Stimulated activated CD8-positive, alpha-beta memory T cell treated with anti-CD3 and anti-CD28 coated beads, Interleukin-12 subunit alpha, Interleukin-12 subunit beta, amount 100 ng/mL, for 24 hours (primary cell): ENCODE results near the gene CCDC175.

ENCODE experiments used
- DNase-seq: peaks from one replicate; pipeline ENCODE4 v3.0.0-alpha.2; 2020; ENCODE audit errors: extremely low read depth

CCDC175 gene

DNA sequence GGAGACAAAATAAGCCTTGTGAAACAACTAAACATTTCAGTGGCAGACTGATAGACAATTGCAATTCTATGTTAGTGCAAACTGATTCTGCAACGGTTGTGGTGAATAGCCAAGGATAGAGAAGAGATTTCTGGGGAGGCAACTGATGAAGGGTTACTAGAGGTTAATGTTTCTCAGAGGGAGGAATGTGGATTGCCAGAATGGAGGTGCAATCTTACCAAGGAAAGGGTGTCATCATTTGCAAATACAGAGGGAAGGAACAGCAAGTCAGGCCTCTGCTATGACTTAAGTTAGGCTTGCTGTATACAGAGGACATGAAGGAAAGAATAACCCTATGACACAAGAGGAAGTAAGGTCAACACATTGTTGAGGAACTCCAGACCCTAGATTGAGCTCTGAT is 35.8 kb downstream of the CCDC175 start:
- no peak for DNase-seq

DNA sequence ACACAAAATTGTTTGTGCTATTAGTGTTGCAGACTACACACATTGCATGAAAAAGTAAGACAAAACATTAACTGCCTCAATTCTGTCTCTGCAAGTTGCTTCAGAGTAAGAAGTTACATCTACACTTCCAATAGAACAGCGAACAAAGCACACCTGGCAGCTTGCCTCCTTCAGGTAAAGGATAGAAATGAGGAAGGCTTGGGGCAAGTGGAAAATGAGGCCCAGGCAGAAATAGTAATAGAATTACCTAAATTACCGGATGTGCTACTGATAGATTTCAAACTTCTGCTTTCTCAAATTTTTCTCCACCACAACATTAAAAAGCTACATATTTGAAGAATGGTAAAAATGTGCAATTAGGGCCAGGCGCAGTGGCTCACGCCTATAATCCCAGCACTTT is 37.7 kb downstream of the CCDC175 start:
- DNase-seq: no peak

DNA sequence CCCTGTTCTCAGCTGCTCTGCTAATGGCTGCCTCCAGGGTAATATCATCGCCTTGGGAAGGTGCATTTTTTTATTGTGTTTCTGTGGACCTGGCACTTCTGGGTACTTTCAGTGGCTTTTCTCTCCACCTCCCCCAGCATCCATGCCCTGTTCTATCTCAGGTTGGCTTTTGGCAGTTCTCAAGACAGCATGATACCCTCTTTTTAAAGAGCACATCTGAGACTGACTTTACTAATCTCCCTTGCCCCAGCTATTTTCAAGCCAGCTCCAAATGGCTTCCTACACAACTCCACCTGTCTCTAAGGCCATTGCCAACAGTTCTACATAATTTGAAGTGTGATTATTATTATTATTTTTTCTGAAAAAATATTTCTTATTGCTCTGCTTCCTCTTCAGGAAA is 39.1 kb downstream of the CCDC175 start:
- no peak for DNase-seq

DNA sequence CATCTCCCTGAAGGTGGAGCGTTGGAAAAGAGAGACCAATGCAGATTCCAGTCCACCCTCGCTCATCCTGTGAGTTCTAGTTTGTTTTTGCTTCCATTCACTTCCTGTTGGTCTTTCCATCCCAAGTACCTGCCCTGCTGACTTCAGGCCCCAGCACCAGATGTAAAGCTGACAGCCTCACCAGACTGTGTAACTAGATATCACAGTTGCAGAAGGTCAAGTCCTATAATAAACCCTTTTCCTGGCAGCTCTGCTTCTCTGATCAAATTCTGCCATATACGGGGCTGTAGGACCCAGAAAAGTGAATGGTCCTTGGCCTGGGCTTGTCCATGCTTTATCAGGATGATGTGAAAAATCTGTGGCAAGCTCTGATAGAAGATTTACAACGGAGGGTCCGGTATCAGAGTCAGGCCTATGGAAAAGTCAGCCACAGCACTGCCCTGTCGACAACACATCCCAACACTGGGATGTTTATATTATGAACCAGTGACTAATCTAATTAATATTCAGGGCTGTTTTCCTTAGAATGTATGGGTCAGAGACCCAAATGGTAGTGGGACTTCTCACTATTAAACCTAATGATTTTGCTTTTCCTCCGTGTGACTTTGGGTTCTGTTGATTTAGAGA is 42.1 kb downstream of the CCDC175 start:
- no peak for DNase-seq

DNA sequence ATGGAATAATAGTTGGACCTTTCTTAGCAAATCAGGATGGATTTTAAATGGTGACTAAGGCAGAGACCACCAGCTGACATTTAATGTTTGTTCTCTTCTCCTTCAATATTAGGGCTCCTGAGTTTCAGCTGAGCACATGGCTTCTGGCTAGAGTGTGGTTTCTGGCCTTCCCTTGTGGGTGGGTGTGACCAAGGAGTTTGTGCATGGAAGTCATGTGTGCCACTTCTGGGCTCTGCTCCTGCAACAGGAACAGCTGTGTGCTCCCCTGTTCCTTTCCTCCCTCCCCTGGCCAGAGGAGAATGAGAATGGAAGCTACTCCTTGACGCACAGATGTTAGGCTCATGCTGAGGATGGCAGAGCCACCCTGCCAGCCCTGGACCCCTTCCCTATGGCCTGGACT is 44.2 kb downstream of the CCDC175 start:
- DNase-seq: no peak

DNA sequence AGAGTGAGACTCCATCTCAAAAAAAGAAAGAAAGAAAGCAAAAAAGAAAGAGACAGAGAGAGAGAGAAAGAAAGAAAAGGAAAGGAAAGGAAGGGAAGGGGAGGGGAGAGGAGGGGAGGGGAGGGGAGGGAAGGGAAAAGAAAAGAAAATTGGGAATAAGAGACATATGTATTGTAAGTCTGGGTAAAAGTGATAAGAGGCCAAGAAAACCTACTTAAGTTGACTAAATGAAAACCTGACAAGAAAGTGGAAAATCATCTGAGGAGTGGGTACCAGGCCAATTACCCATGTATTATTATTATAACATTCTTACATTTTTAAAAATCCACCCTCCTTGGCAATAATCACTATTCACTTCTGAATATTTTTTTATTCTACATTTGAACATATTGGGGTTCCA is 46.3 kb downstream of the CCDC175 start:
- no peak for DNase-seq

DNA sequence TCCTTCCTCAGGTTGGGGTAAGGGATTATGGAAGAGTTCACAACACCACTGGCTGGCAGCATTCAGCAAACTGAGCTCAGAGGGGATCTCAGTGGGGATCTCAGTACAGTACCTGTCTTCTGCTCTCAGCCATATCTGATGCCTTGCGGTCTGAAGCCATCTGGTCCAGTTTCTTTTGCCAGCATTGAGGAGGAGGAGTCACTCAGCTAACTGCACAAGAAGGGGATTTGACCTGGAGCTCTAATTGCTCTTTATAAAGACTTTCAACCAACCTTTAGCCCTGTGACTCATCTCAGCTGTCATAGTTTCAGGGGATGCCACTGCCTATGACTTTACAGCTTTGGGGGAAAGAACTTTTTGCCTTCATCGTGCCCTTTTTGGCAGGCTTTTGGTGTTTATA is 47.4 kb downstream of the CCDC175 start:
- DNase-seq: no peak

DNA sequence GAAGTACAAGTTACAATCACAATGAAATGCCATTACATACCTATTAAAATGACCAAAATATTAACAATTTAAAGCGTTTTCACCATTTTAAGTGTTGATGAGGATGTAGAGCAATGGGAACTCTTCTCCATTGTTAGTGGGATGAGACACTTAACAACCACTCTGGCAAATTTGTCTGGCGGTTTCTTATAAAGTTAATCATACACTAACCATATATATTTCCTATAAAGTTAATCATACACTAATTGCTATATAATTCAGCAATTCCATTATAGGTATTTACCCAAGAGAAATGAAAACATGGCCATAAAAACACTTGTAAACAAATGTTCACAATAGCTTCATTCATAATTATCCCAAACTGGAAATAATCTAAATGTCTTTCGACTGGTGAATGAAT is 56.4 kb downstream of the CCDC175 start:
- no peak for DNase-seq

DNA sequence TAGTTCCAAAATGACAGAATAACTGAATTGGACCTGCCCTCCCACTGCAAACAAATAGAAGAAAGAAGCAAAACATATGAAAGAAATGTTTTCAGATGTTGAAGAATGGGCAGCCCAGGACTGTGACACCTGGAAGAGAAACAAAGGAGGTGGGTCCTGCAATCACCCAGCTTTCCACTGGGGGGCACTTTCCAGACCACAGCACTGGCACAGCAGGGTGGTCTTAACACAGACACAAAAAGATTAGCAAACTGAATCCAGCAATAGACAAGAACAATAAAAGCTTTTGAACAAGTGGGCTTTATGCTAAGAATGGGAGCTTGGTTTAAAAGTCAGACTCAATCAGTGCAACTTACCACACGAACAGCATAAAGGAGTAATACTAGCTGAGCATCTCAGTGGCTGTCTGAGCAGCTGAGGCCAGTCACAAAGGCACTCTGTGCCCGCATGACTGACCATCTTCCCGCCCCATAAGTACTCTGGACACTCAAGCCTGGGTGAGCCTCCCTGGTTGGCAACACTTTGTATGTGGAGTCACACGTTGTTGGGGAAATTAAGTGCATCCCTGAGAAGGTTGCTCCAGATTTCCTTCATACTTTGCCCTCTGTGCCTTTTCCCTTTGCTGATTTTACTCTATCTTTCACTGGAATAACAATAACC is 64.6 kb downstream of the CCDC175 start:
- DNase-seq: no peak

DNA sequence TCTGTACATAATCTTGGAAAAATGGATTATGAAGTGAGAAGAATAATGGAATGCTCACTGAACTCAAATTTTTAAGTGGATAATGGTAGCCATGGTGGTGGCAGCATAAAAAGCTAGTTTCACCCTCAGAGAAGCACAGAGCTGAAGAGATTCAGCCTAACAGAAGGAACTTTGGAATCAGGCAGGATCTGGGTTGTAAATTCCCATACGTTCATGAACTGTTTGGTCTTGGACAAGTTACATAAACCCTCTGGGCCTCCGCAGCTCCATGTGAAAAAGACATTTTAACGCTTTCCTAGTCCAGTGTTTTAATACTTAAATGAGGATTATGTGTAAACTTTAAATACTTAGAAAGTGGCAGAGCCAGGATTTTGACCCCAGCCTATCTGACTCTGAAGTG is 65.6 kb downstream of the CCDC175 start:
- no peak for DNase-seq

DNA sequence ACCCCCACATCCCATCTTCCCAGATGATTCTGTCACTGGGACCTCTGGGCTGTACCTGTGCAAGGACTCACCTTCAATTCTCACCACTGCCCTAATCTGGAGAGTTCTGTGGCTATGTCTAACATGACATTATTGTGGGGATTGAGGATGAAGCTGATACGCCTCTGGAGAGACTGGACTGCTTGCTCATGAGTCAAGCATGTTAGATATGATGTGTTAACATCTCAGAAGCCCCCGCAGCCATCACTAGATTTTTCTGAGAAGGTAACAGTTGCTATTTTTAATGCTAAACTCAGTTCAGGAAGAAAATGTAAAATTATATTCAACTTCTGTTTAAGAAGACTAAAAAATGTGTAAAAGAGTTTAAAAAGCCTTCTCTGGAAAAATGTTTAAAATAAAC is 66.6 kb downstream of the CCDC175 start:
- no peak for DNase-seq

DNA sequence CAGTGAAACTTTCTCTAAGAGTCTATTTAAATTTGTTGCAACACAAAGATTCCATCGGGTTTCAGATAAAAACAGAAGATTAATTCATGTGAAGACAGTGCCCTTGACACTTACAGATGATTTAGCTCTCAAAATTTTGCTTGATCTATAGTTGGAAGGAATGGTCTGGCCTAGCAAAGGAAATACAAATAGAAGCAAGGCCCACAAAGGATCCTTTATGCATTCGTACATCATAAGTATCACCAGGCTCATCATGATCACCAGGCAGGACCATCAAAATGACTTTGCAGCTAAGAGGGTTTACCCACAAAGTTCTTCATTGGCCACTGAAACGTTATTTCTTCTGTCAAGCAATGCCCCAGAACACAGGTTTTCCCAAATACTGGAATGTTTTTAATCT is 67.5 kb downstream of the CCDC175 start:
- DNase-seq: no peak

DNA sequence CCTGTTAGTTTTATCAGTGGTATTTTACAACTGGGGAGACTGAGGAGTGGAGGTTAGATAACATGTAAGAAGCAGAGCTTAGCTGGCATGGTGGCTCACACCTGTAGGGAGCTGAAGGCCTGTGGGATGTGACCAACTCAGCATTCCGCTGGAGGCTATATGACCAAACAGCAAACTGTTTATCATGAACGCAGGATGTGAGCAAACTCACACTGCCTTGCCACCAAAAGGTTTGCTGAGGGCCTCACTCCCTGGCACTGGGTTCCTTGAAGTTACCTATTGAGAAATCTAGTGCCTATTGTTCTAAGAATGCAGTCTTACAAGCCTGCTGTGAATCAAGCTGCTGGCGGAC is 68.9 kb downstream of the CCDC175 start:
- DNase-seq: no peak

DNA sequence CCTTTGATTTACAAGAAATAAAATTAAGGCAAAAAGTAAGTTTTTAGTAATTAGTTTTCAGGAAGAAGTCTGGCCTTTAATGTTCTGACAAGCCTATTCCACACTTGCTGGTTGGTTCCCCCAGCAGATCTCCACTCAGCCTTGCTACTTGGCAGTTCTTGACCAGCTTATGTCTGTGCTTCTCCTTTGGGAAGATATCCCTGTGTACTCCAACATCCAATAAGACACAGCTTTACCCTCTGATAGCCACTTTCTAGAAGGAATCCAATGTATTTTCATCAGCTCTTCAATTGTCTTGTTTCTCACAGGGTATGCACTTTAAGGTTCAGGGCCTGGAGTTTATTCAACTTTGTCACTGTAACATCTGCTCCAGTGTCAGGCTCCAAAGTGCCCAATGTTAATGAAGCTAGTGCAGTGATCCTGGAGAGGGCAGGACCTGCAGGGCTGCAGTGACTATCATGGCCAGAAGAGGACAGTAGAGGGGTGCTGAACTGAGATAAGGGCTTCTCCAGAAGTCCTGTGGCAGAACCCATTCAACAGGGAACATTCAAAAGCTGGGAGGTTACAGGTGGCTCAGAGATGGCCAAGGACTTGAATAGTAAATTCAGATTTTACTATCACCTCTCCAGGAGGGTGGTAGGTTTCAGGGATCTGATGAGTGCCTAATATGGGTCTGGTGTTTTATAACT is 69.4 kb downstream of the CCDC175 start:
- no peak for DNase-seq

DNA sequence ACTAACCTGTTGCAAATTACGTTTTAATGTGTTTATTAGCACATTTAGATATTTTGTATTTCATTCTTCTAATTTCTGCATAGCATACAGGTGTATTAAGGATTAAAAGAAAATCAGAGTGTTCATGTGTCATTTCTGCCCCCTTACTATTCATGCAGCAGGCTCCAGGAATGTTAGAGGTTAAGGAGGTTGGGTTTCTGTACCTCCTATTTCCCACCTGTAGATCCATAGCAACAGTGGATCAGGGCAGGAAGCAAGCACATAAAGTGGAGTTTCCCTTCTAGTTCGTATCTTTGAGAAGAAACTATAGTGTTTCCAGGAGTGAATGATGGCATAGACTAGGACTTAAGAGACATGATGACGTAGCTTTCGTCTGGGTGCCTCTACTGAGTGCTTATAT is 73.4 kb downstream of the CCDC175 start:
- DNase-seq: no peak

DNA sequence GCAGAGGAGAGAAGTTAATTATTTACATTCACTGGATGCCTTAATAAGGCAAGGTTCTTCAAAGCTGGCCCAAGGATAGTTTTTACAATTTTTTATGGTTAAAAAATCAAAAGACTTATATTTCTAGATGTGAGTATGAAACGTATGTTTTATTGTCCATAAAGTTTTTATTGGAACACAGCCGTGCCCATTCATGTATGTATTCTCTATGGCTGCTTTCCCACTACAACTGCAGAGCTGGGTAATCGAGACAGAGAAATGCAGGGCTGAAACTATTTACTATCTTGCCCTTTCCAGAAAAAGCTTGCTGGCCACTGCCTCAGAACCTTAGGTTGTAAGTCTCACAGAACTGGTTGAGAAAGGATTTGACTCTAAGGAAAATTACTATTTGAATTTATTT is 75.9 kb downstream of the CCDC175 start:
- no peak for DNase-seq

DNA sequence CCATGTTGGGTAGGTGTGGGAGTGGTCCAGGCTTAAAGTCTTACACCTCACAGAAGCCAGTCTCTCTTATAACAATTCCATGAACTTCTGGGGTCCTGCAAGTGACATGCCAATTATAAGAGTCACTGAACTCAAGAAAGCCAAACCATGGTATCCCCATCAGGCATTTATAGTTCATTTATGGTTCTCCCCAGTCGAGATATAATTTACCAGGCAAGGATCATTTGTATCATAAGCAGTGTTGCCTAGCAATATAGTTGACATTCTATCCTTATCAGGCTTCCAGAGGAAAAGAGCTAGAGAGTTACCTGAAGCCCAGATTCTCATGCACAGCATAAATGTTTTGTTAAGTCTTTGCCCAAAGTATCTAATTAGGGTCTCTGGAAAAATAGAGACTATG is 84.2 kb downstream of the CCDC175 start:
- DNase-seq: no peak

DNA sequence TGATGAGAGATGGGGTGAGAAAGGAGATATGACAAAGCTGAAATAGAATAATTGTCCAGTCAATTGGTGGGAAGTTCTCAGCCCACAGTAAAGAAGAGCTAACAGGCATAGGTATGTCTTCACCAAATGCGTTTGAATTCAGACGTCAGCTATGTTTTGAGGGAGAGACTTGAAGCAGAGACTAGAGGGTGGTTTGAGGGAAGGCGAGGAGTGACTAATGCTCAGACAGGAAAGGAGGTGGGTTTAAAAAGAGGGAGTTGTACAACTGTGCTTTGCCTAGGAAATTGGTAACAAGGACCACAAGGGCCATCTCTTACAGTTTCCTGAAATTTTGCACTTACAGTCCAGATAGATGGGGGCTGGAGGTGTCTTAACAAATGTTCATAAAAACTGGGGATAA is 85.9 kb downstream of the CCDC175 start:
- no peak for DNase-seq

DNA sequence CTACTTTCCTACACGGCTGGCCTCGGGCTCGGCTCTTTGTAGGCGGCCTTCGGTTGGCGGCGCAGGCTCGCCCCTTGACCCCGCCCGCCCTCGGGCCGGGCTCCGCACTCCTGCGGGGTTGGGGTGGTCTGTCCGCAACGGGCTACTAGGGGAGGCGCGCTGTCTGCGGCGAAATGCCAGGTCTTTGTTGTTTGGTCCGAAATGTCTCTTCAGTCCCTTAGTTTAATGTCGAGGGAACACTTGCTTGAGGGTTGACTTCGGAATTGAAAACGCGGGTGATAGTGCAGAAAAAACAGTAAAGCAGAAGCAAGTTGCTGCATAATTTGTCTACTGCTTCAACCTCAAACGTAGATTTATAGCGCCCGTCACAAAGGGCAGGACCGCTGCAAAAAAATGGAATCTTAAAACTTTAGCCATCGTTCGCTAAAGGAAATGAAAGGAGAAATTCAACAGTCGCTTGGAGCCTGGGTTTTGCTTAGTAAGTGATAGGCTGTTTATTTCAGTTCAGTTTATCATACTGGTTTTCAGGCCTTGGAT is 91.9 kb downstream of the CCDC175 start:
- DNase-seq: no peak

DNA sequence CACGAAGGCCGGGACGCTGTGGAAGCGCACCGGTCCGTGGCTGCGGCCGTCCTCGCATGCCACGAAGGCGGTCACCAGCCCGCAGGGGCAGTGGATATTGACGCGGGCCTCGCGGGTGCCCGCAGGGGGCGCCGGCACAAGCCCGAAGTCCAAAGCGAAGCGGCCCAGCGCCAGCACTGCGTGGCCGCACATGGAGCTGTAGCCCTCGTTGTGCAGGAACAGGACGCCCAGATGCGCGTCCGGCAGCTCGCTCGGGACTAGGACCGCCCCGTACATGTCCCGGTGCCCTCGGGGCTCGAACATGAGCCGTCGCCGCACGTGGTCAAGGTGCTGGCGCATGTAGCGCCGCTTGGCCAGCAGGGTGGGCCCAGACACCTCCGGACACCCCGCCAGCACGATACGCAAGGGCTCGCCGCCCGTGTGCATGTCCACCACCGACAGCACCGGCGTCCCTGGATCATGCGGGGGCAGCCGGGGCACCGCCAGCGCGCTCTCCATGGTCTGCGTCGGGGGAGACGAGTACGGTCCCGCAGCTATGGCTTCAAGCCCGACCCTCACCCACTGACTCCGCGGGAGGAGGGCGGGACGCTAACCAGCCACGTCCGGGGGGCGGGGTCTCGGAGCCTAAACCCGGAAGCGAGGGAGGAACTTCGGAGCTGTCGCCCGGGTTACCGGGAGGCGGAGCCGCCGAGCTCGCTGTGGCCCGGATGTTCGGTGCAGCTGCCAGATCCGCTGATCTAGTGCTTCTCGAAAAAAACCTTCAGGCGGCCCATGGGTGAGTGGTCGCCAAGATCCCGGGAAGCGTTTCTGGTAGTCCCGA is 92.6 kb downstream of the CCDC175 start, which contains the start of the genes JKAMP and L3HYPDH:
JKAMP (plus strand) TSS at position 699 of the 820 bp plus-strand sequence; CDS start at position 772, 73 bp downstream.
L3HYPDH (minus strand) TSS at position 590 of the 820 bp plus-strand sequence; CDS start at position 498, 92 bp downstream.
- peak; percentile 96 for DNase-seq

DNA sequence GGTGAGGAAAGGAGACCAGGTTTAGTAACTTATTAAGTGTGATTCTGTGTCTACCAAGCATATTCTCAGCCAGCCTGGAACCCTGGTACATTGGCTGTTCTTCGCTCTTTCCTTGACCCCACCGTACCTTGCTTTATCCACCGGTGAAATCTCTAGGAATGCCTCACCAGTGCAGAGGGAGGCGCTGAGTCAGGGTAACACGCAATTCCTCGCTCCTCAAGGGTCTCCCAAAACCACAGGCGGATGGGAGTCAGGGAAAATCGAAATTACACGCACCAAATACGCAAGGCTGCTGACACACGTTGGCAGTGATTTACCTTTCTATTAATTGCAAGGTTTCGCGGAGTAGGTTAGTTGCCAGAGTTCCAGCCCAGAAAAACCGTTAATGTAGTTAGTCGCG is 93.2 kb downstream of the CCDC175 start:
- DNase-seq: no peak
